ENCODE results near the gene FPR1. TPM values are rescaled to one million over a fixed set of nuclear protein-coding genes. Genes with fewer than 3 reads are reported as not detected.

Gene FPR1
- total and polyA plus RNA-seq, 2 of the 13 experiments (the other 11 are each of a cell fraction or from before 2014, with no cell fraction given), result not detected

GRCh38 chr19:51750400-51751094 lies 1.1 kb downstream of the FPR1 start:
- no peak for FAIRE-seq
- no peaks in the 10 kb centered on the region; a peak in 1 of 5 replicates for H3K27me3 ChIP-seq (ENCODE audit: control insufficient read depth in 1 of 2, insufficient read depth in 2 of 2, low read length in 2 of 2)
- H3K27ac ChIP-seq (ENCODE audit: extremely low read length, insufficient read depth, low read length), result no peak overlapping the region
- no peak overlapping the region for H3K4me2 ChIP-seq (ENCODE audit: low read depth, low read length)
- no peak overlapping the region for H3K9ac ChIP-seq (ENCODE audit: insufficient read depth, low read depth, low read length)
- ChIA-PET CTCF (ENCODE audit: low intra/inter-chr PET ratio, low total read pairs) (no interaction called here), POLR2A (no interaction called here)
- no TSS peak for BruUV-seq (replicated peaks)
- TF ChIP-seq BCL6 (CRISPR knock-in tag; IDR thresholded peaks at IDR 0.05) (no peak), KDM3A (CRISPR knock-in tag; IDR thresholded peaks at IDR 0.05; ENCODE audit: low read depth) (no peak), SUZ12 (IDR thresholded peaks at IDR 0.05; ENCODE audit: low read depth, low read length) (no peak), ZNF335 (CRISPR knock-in tag; IDR thresholded peaks at IDR 0.05) (no peak)
- H3K79me2 ChIP-seq (ENCODE audit: insufficient read depth, low read length), result no peaks in the 10 kb centered on the region
- H3K9me3 ChIP-seq (ENCODE audit: low read length), result no peaks in the 10 kb centered on the region
- no peaks in the 10 kb centered on the region for H3K36me3 ChIP-seq (replicated peaks in 1 of 2; ENCODE audit: control insufficient read depth in 1 of 2, insufficient read depth in 2 of 2, low read length in 2 of 2)
- no peak overlapping the region for H2AFZ ChIP-seq (ENCODE audit: low read length)
- intact Hi-C loops (cut with micrococcal nuclease; ENCODE audit: unreplicated experiment) (no loop called here), in situ Hi-C loops (cut with HindIII; ENCODE audit: extremely low pct_ligation_motif_present, low pct_unique_long_range_greater_than_20kb) (no loop called here)
- no peaks in the 10 kb centered on the region for H4K20me1 ChIP-seq (ENCODE audit: insufficient read depth, low read length)
- no peaks in the 10 kb centered on the region for H3K4me1 ChIP-seq (ENCODE audit: insufficient read depth, low read length)
- WGBS (ENCODE audit: low lambda C conversion rate), result 25% methylated on average over 6 of the region's 7 CpGs
- no peak for ATAC-seq
- no peak overlapping the region for H3K4me3 ChIP-seq (replicated peaks in 1 of 3; ENCODE audit: insufficient read depth in 1 of 3, low read depth in 2 of 3, low read length in 3 of 3)
- DNase-seq (ENCODE audit: low spot score), result no peak

DNA sequence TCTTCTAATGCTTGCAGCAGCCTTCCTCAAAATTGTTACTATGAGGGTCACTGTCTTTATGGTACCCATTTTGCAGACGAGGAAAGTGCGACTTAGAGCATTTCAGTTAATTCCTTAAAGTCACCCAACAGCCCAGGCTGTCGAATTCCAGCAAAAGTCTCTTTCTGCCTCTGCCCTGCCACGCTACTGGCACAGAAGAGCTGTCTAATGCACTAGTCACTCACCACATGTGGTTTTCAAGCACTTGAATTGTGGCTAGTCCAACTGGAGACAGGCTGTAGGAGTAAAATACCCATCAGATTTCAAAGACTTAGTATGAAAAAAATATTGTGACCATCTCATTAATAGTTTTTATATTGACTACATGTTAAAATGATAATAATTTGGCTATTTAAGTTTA lies 1.7 kb downstream of the FPR1 start:
- Histone ChIP-seq H3K27me3 (ENCODE audit: control insufficient read depth in 1 of 2, insufficient read depth in 2 of 2, low read length in 2 of 2) (no peaks in the 10 kb centered on the region; a peak in 1 of 5 replicates), H2AFZ (ENCODE audit: low read length) (no peak overlapping the region), H3K4me1 (ENCODE audit: insufficient read depth, low read length) (no peaks in the 10 kb centered on the region), H3K9me3 (ENCODE audit: low read length) (no peaks in the 10 kb centered on the region), H3K27ac (ENCODE audit: extremely low read length, insufficient read depth, low read length) (no peak overlapping the region), H4K20me1 (ENCODE audit: insufficient read depth, low read length) (no peaks in the 10 kb centered on the region), H3K79me2 (ENCODE audit: insufficient read depth, low read length) (no peaks in the 10 kb centered on the region), H3K4me2 (ENCODE audit: low read depth, low read length) (no peak overlapping the region), H3K4me3 (replicated peaks in 1 of 3; ENCODE audit: insufficient read depth in 1 of 3, low read depth in 2 of 3, low read length in 3 of 3) (no peak overlapping the region), H3K36me3 (replicated peaks in 1 of 2; ENCODE audit: control insufficient read depth in 1 of 2, insufficient read depth in 2 of 2, low read length in 2 of 2) (no peaks in the 10 kb centered on the region), H3K9ac (ENCODE audit: insufficient read depth, low read depth, low read length) (no peak overlapping the region)
- ATAC-seq, result no peak
- BruUV-seq (replicated peaks), result no TSS peak
- DNase-seq (ENCODE audit: low spot score), result no peak
- 0% methylated on average over 4 of the region's 4 CpGs for WGBS (ENCODE audit: low lambda C conversion rate)
- POLR2A ChIA-PET, result no interaction called here
- intact Hi-C loops (cut with micrococcal nuclease; ENCODE audit: unreplicated experiment), result no loop called here
- in situ Hi-C loops (cut with HindIII; ENCODE audit: extremely low pct_ligation_motif_present, low pct_unique_long_range_greater_than_20kb), result no loop called here
- CTCF ChIA-PET (ENCODE audit: low intra/inter-chr PET ratio, low total read pairs), result no interaction called here
- no peak for FAIRE-seq
- TF ChIP-seq ZNF740 (CRISPR knock-in tag; IDR thresholded peaks at IDR 0.05) (no peak), GZF1 (CRISPR knock-in tag; IDR thresholded peaks at IDR 0.05) (no peak), RAD21 (CRISPR knock-in tag; IDR thresholded peaks at IDR 0.05) (no peak), ZNF577 (CRISPR knock-in tag; IDR thresholded peaks at IDR 0.05; ENCODE audit: borderline replicate concordance, low read depth) (no peak), NR2F6 (IDR thresholded peaks at IDR 0.05) (no peak), NR2F6 (CRISPR knock-in tag; IDR thresholded peaks at IDR 0.05) (no peak), BRD4 (CRISPR knock-in tag; IDR thresholded peaks at IDR 0.05) (no peak), POLR2AphosphoS2 (IDR thresholded peaks at IDR 0.05; ENCODE audit: low read depth, low read length) (no peak), ZNF713 (CRISPR knock-in tag; IDR thresholded peaks at IDR 0.05) (no peak), KAT7 (CRISPR knock-in tag; IDR thresholded peaks at IDR 0.05; ENCODE audit: borderline replicate concordance) (no peak), MAZ (IDR thresholded peaks at IDR 0.05; ENCODE audit: borderline replicate concordance, low read depth, low read length) (no peak), MAZ (CRISPR knock-in tag; IDR thresholded peaks at IDR 0.05; ENCODE audit: low read depth) (no peak), ZNF12 (CRISPR knock-in tag; IDR thresholded peaks at IDR 0.05) (no peak), THAP11 (CRISPR knock-in tag; IDR thresholded peaks at IDR 0.05) (no peak), RFXANK (CRISPR knock-in tag; IDR thresholded peaks at IDR 0.05) (no peak), ZSCAN30 (CRISPR knock-in tag; IDR thresholded peaks at IDR 0.05) (no peak), AKAP8 (CRISPR knock-in tag; IDR thresholded peaks at IDR 0.05) (no peak)
- TF ChIP-seq, protein P1, sequence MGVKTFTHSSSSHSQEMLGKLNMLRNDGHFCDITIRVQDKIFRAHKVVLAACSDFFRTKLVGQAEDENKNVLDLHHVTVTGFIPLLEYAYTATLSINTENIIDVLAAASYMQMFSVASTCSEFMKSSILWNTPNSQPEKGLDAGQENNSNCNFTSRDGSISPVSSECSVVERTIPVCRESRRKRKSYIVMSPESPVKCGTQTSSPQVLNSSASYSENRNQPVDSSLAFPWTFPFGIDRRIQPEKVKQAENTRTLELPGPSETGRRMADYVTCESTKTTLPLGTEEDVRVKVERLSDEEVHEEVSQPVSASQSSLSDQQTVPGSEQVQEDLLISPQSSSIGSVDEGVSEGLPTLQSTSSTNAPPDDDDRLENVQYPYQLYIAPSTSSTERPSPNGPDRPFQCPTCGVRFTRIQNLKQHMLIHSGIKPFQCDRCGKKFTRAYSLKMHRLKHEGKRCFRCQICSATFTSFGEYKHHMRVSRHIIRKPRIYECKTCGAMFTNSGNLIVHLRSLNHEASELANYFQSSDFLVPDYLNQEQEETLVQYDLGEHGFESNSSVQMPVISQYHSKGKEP (CRISPR knock-in tag; IDR thresholded peaks at IDR 0.05), result no peak
